ENCODE results near the gene MAPRE3. TPM values are rescaled to one million over a fixed set of nuclear protein-coding genes. Genes with fewer than 3 reads are reported as not detected.

The MAPRE3 gene
- total RNA-seq (2021; ENCODE audit: unreplicated experiment) = 11.6 TPM
- polyA plus RNA-seq (2012; ENCODE audit: insufficient read length) = 20.1 TPM
- percentile 51 among the genes with signal in this experiment for Bru-seq, nascent RNA
- percentile 54 among the genes with signal in this experiment for BruChase-seq, experiment 1, labeled RNA remaining after a 2-hour chase
- percentile 56 among the genes with signal in this experiment for BruChase-seq, experiment 2, labeled RNA remaining after a 6-hour chase
- long read RNA-seq, transcript MAPRE3-201 (7 exons, 1,892 nt) = major isoform, 6 of 18 reads
- long read RNA-seq, partial matches to known transcripts = 4 of 18 reads
- long read RNA-seq, other reads (novel, unspliced or antisense) = 6 of 18 reads

DNA sequence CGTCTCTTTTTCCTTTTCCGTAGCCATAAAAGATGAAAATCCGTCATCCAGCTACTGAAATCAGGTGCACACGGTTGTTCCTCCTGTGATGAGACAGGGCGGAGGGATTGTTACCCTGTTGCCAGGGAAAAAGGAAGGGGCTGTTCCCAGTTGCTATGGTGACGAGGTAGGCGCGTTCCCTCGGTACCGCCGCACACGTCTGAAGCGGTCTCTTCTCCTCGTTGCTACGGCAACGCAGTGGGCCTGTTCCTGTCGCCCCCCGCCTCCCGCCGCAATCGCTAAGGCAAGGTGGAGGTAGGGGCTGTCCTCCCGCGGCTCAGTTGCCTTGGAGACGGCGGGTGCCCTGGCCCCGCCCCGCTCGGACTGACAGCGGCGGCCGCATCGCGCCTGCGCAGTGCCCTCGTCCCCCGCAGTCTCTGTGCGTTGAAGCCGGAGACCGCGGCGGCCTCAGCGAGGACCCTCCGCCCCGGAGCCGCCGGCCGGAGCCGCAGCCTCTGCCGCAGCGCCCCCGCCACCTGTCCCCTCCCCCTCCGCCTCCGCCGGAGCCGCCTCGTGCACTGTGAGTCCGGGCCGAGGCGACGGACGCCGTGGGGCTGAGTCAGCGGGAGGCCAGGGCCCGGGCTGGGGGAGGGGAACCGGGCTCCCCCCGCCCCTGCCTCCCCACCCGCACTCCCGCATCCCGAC is at the start of gene MAPRE3:
Gene MAPRE3 (plus strand): TSS at position 394 of the 684 bp plus-strand sequence. CDS start 51,582 bp downstream, outside the sequence.
- in situ Hi-C loops (cut with HindIII; ENCODE audit: low pct_unique_long_range_greater_than_20kb, low sequenced_read_pairs) (no loop called here), intact Hi-C loops (cut with micrococcal nuclease; ENCODE audit: unreplicated experiment) (no loop called here)
- ATAC-seq (peak; percentile 96), DNase-seq (ENCODE audit: low read depth, low spot score) (peak; percentile 39)
- CTCF ChIA-PET = no interaction called here
- peaks cover 13% of the 10 kb centered on the region for H3K27me3 ChIP-seq (ENCODE audit: control insufficient read depth, insufficient read depth, low read length)
- peak within 1 kb of the TSS; percentile 70 for H3K27ac ChIP-seq (ENCODE audit: low read length)
- no peaks in the 10 kb centered on the region for H3K9me3 ChIP-seq (ENCODE audit: control insufficient read depth, insufficient read depth, low read depth, low read length)
- H3K4me1 ChIP-seq (ENCODE audit: control insufficient read depth, insufficient read depth, low read length) = peaks cover 12% of the 10 kb centered on the region
- BruUV-seq (replicated peaks) = no TSS peak
- TF ChIP-seq, protein P1, sequence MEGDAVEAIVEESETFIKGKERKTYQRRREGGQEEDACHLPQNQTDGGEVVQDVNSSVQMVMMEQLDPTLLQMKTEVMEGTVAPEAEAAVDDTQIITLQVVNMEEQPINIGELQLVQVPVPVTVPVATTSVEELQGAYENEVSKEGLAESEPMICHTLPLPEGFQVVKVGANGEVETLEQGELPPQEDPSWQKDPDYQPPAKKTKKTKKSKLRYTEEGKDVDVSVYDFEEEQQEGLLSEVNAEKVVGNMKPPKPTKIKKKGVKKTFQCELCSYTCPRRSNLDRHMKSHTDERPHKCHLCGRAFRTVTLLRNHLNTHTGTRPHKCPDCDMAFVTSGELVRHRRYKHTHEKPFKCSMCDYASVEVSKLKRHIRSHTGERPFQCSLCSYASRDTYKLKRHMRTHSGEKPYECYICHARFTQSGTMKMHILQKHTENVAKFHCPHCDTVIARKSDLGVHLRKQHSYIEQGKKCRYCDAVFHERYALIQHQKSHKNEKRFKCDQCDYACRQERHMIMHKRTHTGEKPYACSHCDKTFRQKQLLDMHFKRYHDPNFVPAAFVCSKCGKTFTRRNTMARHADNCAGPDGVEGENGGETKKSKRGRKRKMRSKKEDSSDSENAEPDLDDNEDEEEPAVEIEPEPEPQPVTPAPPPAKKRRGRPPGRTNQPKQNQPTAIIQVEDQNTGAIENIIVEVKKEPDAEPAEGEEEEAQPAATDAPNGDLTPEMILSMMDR (IDR thresholded peaks at IDR 0.05) = no peak
- TF ChIP-seq, protein P2, sequence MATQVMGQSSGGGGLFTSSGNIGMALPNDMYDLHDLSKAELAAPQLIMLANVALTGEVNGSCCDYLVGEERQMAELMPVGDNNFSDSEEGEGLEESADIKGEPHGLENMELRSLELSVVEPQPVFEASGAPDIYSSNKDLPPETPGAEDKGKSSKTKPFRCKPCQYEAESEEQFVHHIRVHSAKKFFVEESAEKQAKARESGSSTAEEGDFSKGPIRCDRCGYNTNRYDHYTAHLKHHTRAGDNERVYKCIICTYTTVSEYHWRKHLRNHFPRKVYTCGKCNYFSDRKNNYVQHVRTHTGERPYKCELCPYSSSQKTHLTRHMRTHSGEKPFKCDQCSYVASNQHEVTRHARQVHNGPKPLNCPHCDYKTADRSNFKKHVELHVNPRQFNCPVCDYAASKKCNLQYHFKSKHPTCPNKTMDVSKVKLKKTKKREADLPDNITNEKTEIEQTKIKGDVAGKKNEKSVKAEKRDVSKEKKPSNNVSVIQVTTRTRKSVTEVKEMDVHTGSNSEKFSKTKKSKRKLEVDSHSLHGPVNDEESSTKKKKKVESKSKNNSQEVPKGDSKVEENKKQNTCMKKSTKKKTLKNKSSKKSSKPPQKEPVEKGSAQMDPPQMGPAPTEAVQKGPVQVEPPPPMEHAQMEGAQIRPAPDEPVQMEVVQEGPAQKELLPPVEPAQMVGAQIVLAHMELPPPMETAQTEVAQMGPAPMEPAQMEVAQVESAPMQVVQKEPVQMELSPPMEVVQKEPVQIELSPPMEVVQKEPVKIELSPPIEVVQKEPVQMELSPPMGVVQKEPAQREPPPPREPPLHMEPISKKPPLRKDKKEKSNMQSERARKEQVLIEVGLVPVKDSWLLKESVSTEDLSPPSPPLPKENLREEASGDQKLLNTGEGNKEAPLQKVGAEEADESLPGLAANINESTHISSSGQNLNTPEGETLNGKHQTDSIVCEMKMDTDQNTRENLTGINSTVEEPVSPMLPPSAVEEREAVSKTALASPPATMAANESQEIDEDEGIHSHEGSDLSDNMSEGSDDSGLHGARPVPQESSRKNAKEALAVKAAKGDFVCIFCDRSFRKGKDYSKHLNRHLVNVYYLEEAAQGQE (IDR thresholded peaks at IDR 0.05; ENCODE audit: insufficient read depth in 1 of 2, low read depth in 2 of 2, low read length in 1 of 2) = no peak
- peak; percentile 55; the same call in 1 of the 2 replicates for TF ChIP-seq SIN3A (IDR thresholded peaks at IDR 0.05; ENCODE audit: borderline replicate concordance, insufficient read depth, low read depth, low read length)
- POLR2A ChIA-PET = no interaction called here
- H3K36me3 ChIP-seq (ENCODE audit: control insufficient read depth, insufficient read depth, low read length) = no peaks in the 10 kb centered on the region
- peak within 1 kb of the TSS; percentile 78 to 87 for H3K4me3 ChIP-seq (ENCODE audit: low read depth in 2 of 2, low read length in 2 of 2)

DNA sequence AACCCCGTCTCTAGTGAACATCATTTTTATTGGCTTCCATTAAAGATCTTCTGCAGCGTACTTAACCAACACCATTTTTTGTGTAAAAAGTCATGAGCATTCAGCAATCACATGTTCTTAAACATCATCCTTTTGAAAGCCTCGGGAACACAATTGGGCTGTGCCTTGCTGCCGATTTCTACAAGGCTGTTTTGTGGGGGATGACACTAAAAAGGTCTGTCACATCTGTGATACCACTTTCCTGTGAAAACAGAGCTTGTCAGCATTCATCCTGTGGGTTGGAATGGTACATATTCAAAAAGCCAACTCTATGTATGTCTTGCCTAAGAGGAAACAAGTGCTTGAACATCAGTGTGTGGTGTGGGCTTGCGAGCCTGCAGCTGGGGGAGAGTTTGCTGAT is 49.1 kb upstream of the MAPRE3 start:
- H3K27ac ChIP-seq (ENCODE audit: low read length) = no peak overlapping the region
- TF ChIP-seq, protein P2 (IDR thresholded peaks at IDR 0.05; ENCODE audit: insufficient read depth in 1 of 2, low read depth in 2 of 2, low read length in 1 of 2) = no peak
- TF ChIP-seq SIN3A (IDR thresholded peaks at IDR 0.05; ENCODE audit: borderline replicate concordance, insufficient read depth, low read depth, low read length) (no peak), TCF7L2 (IDR thresholded peaks at IDR 0.05; ENCODE audit: low read depth, low read length) (no peak), POLR2AphosphoS5 (IDR thresholded peaks at IDR 0.05; ENCODE audit: low read depth, low read length) (no peak)
- TF ChIP-seq, protein P1 (IDR thresholded peaks at IDR 0.05) = no peak
- no peaks in the 10 kb centered on the region for H3K36me3 ChIP-seq (ENCODE audit: control insufficient read depth, insufficient read depth, low read length)
- no peak for ATAC-seq
- ChIA-PET CTCF (interaction anchor here (2.6 kb wide), 1 partner anchor 75 kb away, joined by 35 read pairs; no protein-coding TSS in a partner anchor), POLR2A (no interaction called here)
- no peaks in the 10 kb centered on the region for H3K9me3 ChIP-seq (ENCODE audit: control insufficient read depth, insufficient read depth, low read depth, low read length)
- intact Hi-C loops (cut with micrococcal nuclease; ENCODE audit: unreplicated experiment) = loop anchor here (5.0 kb wide), 1 partner anchor 74 kb away; the partner anchor contains the start of gene DPYSL5
- in situ Hi-C loops (cut with HindIII; ENCODE audit: low pct_unique_long_range_greater_than_20kb, low sequenced_read_pairs) = no loop called here
- DNase-seq (ENCODE audit: low read depth, low spot score) = no peak
- H3K4me3 ChIP-seq (ENCODE audit: low read depth in 2 of 2, low read length in 2 of 2) = no peak overlapping the region
- H3K27me3 ChIP-seq (ENCODE audit: control insufficient read depth, insufficient read depth, low read length) = no peaks in the 10 kb centered on the region
- BruUV-seq (replicated peaks) = no TSS peak
- no peaks in the 10 kb centered on the region for H3K4me1 ChIP-seq (ENCODE audit: control insufficient read depth, insufficient read depth, low read length)
